KMS-11 (cell line): Measurements from ENCODE around the gene CACNB1.

Experiments used
- H2AFZ ChIP-seq: fragments of 200-600 bp; sonication (generic); 2 replicates; pipeline ENCODE4 v1.6.1; 2016; ENCODE audit warnings: antibody characterized with exemption, mixed run types, low read depth
- H3K27ac ChIP-seq: fragments of 200-600 bp; sonication (generic); 2 replicates; pipeline ENCODE4 v1.6.1; 2016; ENCODE audit warnings: mild to moderate bottlenecking, mixed run types
- H3K27me3 ChIP-seq: fragments of 200-600 bp; sonication (generic); 2 replicates; pipeline ENCODE4 v1.6.1; 2017; ENCODE audit warnings: mild to moderate bottlenecking, low read depth, mixed run types, moderate library complexity; ENCODE audit not compliant: insufficient read depth
- H3K36me3 ChIP-seq: fragments of 200-600 bp; sonication (generic); 2 replicates; pipeline ENCODE4 v1.6.1; 2017; ENCODE audit warnings: mild to moderate bottlenecking, mixed run types; ENCODE audit not compliant: insufficient read depth
- H3K4me1 ChIP-seq: fragments of 200-600 bp; sonication (generic); 2 replicates; pipeline ENCODE4 v1.6.1; 2016; ENCODE audit warnings: mild to moderate bottlenecking, low read depth, mixed run types; ENCODE audit not compliant: poor library complexity, severe bottlenecking
- H3K4me2 ChIP-seq: fragments of 200-600 bp; sonication (generic); 2 replicates; pipeline ENCODE4 v1.7.0; 2016; ENCODE audit warnings: mild to moderate bottlenecking, mixed run types
- H3K4me3 ChIP-seq: fragments of 200-600 bp; sonication (generic); IDR thresholded peaks from 2 replicates; pipeline ENCODE4 v1.6.1; 2017; ENCODE audit warnings: low read depth, low read length, mixed read lengths; ENCODE audit not compliant: insufficient read depth
- H3K79me2 ChIP-seq: fragments of 200-600 bp; sonication (generic); 2 replicates; pipeline ENCODE4 v1.6.1; 2016; ENCODE audit warnings: low read depth, mixed run types; ENCODE audit not compliant: insufficient read depth
- H3K9ac ChIP-seq: fragments of 200-600 bp; sonication (generic); 2 replicates; pipeline ENCODE4 v1.6.1; 2016; ENCODE audit warnings: mild to moderate bottlenecking, mixed run types
- H4K20me1 ChIP-seq: fragments of 200-600 bp; sonication (generic); 2 replicates; pipeline ENCODE4 v1.6.1; 2016; ENCODE audit warnings: mild to moderate bottlenecking, mixed run types; ENCODE audit not compliant: insufficient read depth
- CTCF ChIP-seq: fragments of 200-600 bp; sonication (generic); conservative IDR thresholded peaks from 2 replicates; pipeline ENCODE4 v1.6.1; 2017; ENCODE audit warnings: low read depth, mild to moderate bottlenecking, antibody characterized with exemption, low read length, moderate library complexity, mixed read lengths

The CACNB1 gene

GRCh38 chr17:39171933-39172332 is 25.5 kb downstream of the CACNB1 start:
- Histone ChIP-seq H3K4me3 (no peak overlapping the region), H3K27ac (no peak overlapping the region), H3K27me3 (no peaks in the 10 kb centered on the region), H3K4me1 (peaks cover 24% of the 10 kb centered on the region), H3K4me2 (no peak overlapping the region), H3K9ac (no peak overlapping the region), H2AFZ (no peak overlapping the region), H3K36me3 (no peaks in the 10 kb centered on the region), H4K20me1 (no peaks in the 10 kb centered on the region), H3K79me2 (no peaks in the 10 kb centered on the region)
- no peak for TF ChIP-seq CTCF

- H3K27me3 ChIP-seq, result no peaks in the 10 kb centered on the region
- H3K79me2 ChIP-seq, result no peaks in the 10 kb centered on the region
- no peaks in the 10 kb centered on the region for H4K20me1 ChIP-seq
- H3K36me3 ChIP-seq, result no peaks in the 10 kb centered on the region
- no peak for TF ChIP-seq CTCF
- H3K4me1 ChIP-seq, result peaks cover 24% of the 10 kb centered on the region
- no peak overlapping the region for H3K27ac ChIP-seq
- no peak overlapping the region for H3K9ac ChIP-seq
- H2AFZ ChIP-seq, result no peak overlapping the region
- no peak overlapping the region for H3K4me3 ChIP-seq
- no peak overlapping the region for H3K4me2 ChIP-seq
These were observed 26.9 kb downstream of the CACNB1 start for GRCh38 chr17:39170558-39170957.

GRCh38 chr17:39170109-39170508 is 27.4 kb downstream of the CACNB1 start:
- Histone ChIP-seq H3K36me3 (no peaks in the 10 kb centered on the region), H3K4me1 (peaks cover 24% of the 10 kb centered on the region), H3K27me3 (no peaks in the 10 kb centered on the region), H4K20me1 (no peaks in the 10 kb centered on the region), H3K4me3 (no peak overlapping the region), H3K27ac (no peak overlapping the region), H3K4me2 (no peak overlapping the region), H3K9ac (no peak overlapping the region), H3K79me2 (no peaks in the 10 kb centered on the region), H2AFZ (no peak overlapping the region)
- TF ChIP-seq CTCF, result no peak

GRCh38 chr17:39169518-39169917 is 28.0 kb downstream of the CACNB1 start:
- Histone ChIP-seq H3K36me3 (no peaks in the 10 kb centered on the region), H3K27ac (no peak overlapping the region), H3K4me3 (no peak overlapping the region), H3K27me3 (no peaks in the 10 kb centered on the region), H3K4me1 (peaks cover 24% of the 10 kb centered on the region), H3K79me2 (no peaks in the 10 kb centered on the region), H3K4me2 (no peak overlapping the region), H3K9ac (no peak overlapping the region), H2AFZ (no peak overlapping the region), H4K20me1 (no peaks in the 10 kb centered on the region)
- TF ChIP-seq CTCF, result no peak
